Measurements from ENCODE around the gene TIMM10. TPM values are rescaled to one million over a fixed set of nuclear protein-coding genes. Genes with fewer than 3 reads are reported as not detected.

Gene TIMM10
- total RNA-seq, 1 experiment from 2014 or later: 47.9 TPM

GRCh38 chr11:57504511-57504910 is 26.0 kb downstream of the TIMM10 start:
- no peak for DNase-seq (ENCODE audit: low read depth)

GRCh38 chr11:57502870-57503269 is 27.7 kb downstream of the TIMM10 start:
- DNase-seq (ENCODE audit: low read depth): no peak

DNA sequence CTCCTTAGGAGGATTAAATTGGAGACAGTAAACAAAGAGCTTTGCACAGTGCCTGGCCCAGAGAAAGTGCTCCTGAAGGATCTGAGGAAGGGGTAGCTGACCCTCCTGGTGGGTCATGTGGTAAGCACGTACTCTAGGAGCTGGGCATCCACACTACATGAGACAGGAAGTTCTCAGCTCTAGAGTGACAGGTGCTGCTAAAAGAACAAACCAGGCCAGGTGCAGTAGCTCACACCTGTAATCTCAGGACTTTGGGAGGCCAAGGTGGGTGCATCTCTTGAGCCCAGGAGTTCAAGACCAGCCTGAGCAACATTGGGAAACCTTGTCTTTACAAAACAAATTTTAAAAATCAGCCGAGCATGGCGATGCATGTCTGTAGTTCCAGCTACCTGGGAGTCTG is 28.2 kb downstream of the TIMM10 start:
- no peak for DNase-seq (ENCODE audit: low read depth)

DNA sequence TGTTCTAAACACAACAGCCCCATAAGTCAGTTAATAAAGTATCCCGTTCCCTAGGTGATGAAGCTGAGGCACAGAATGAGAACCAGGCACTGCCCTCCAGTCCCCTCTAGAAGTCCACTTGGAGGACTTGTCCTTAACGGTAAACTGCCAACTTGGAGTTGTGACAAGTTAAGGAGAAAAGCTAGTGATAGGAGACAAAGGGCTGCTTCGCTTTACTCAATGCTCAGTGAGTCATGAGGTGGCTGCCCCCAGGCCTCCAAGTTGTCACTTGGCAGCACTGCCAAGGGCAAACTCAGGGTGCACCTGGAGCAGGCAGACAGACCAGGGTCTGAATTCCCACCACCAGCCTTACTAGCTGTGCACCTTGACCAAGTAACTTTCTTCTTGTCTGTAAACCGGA is 28.6 kb downstream of the TIMM10 start:
- peak; percentile 79 for DNase-seq (ENCODE audit: low read depth)

DNA sequence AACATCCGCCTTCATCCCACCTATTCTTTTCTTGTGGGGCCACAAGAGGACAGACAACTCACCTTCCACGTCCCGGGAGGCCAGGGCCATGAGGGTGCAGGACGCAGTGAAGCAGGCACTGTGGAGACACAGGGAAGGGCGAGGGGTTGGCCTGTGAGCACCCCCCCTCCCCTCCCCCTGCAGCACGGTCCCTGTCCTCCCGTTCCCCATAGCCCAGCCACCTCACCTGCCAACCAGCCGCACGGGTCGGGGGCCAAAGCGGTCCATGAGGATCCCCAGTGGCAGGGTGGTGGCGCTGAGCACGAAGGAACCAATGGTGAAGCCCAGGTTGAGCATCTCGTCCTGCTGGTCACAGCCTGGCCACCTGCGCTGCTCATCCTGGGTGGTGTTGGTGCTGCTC is 29.6 kb downstream of the TIMM10 start:
- no peak for DNase-seq (ENCODE audit: low read depth)

- no peak for DNase-seq (ENCODE audit: low read depth)
Measured at GRCh38 chr11:57500515-57500914, 30.0 kb downstream of the TIMM10 start.

DNA sequence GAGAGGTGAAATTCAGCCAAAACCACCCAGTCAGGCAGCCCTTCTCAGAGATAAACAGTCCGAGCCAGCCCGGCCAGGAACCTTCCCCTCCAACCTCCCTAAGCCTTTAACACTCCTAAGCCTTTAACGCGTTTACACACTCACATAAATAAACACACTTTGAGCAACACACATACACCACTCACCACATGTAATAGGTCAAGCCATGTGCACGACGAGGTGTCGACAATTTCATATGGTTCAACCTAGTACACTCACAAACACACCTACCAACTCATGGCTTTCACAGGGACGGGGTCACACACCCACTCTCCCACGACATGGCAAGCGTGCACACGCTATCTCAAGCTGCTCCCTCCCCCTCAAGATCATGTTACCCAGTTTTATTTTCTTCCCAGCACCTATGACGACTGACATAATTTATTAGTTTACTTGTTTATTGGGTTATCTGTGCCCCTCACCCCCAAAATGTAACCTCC is 30.5 kb downstream of the TIMM10 start:
- DNase-seq (ENCODE audit: low read depth): no peak

- peak; percentile 85 for DNase-seq (ENCODE audit: low read depth)
Measured at GRCh38 chr11:57499413-57499982, 31.1 kb downstream of the TIMM10 start.

GRCh38 chr11:57498540-57498939 is 32.0 kb downstream of the TIMM10 start:
- no peak for DNase-seq (ENCODE audit: low read depth)

GRCh38 chr11:57497303-57498247 is 33.0 kb downstream of the TIMM10 start:
- DNase-seq (ENCODE audit: low read depth): no peak

GRCh38 chr11:57496109-57496820 is 34.3 kb downstream of the TIMM10 start:
- DNase-seq (ENCODE audit: low read depth): no peak

GRCh38 chr11:57493507-57494503 is 36.7 kb downstream of the TIMM10 start:
- DNase-seq (ENCODE audit: low read depth): no peak

DNA sequence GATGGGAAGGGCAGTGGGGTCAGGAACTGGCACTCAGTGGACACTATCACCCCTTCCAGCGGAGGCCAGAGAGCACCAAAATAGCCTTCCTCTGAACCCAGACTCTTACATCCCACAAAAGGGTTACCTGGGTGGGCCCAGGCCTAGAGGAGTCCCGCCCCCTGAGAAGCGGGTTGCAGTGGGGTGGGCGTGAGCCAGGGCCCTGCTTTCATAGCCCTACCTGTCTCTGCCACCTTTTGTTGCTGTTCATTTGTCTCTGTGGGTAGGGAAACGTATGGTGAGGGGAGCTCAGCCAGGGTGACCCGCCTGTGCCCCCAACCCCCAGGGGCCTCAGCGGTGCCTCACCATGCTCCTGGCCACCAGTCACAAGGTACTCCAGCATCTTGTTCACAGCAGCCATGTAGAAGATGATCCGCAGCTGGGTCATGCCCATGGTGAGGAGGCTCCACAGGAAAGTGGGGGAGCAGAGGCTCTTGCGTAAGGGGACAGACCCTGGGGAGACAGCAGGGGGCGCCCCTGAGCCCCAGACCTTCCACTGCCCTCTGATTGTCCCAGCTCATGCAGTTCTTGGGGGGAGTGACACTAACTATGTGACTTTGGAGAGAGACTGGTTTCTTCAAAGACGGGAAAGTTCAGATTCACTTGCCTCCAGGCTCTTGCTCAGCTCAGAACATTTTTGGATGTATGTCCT is 39.0 kb downstream of the TIMM10 start:
- DNase-seq (ENCODE audit: low read depth): no peak

DNA sequence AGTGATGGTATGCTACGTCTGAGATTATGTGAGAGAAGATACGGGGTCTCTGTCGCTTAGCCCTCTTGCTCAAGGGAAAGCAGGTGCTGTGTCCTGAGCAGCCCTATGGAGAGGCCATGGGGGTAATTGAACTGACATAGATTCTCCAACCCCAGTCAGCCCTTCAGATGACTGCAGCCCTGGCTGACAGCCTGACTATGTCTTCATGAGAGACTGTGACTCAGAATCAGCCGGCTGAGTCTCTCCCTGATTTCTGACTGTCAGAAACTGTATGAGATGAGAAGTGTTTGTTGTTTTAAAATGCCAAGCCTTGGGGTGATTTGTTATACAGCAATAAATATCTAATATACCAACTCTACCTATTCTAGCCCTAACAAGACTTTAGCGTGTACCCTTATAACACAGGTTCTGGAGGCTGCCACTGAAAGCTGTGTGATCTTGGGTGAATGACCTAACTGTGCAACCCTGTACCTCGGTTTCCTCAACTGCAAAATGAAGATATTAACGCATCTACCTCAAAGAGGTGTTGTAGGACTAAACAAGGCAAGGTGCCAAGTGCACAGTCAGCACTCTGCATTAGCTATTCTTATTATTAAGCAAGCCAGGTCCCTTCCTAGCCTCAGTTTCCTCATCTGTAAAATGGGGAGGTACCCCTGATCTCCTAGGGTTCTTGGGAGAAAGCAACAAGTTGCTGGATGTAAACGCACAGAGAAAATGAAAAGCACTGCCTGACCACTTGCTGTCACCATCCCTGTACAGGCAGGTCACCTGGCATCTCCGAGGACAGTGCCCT is 39.9 kb downstream of the TIMM10 start:
- DNase-seq (ENCODE audit: low read depth): peak; percentile 49

- DNase-seq (ENCODE audit: low read depth): no peak
Measured at GRCh38 chr11:57487920-57488659, 42.5 kb downstream of the TIMM10 start.

GRCh38 chr11:57487021-57487778 is 43.4 kb downstream of the TIMM10 start:
- no peak for DNase-seq (ENCODE audit: low read depth)

GRCh38 chr11:57485217-57485990 is 45.1 kb downstream of the TIMM10 start:
- DNase-seq (ENCODE audit: low read depth): no peak
